HepG2 (cell line): ENCODE measurements around the gene UNC119B. TPM values are rescaled to one million over a fixed set of nuclear protein-coding genes. Genes with fewer than 3 reads are reported as not detected.

ENCODE experiments used
- ATAC-seq: fragments of 200-7000 bp; cut with Tn5 transposase; 3 replicates; pipeline ENCODE4 v1.9.1; 2020; ENCODE audit warnings: mild to moderate bottlenecking, moderate library complexity
- BruUV-seq: library from RNA; stranded (reverse); fragments of 400-500 nt; replicated peaks from 2 replicates; lab custom pipeline; 2021; lab: Mats Ljungman, UMichigan
- CTCF ChIA-PET: fragments of 300-600 bp; formaldehyde crosslinking; extraction: SDS; loops from one replicate; lab custom pipeline; 2021; ENCODE audit warnings: low total read pairs, inconsistent platforms, low intra/inter-chr PET ratio; lab: Yijun Ruan, JAX
- POLR2A ChIA-PET: fragments of 350-600 bp; sonication (Branson Sonifier 250); formaldehyde crosslinking; loops from one replicate; lab custom pipeline; 2020; ENCODE audit warnings: antibody characterized with exemption, inconsistent platforms; lab: Yijun Ruan, JAX
- DNase-seq: peaks from one replicate; pipeline ENCODE4 v3.0.0-alpha.2; 2015; ENCODE audit warnings: low spot score
- FAIRE-seq: peaks from 3 replicates; lab custom pipeline; 2011; peaks lifted over from hg19 to GRCh38; lab: Jason Lieb, UNC
- H2AFZ ChIP-seq: one replicate; pipeline ENCODE4 v1.6.1; 2011; ENCODE audit warnings: low read length, inconsistent platforms
- H3K27ac ChIP-seq: fragments of 300-600 bp; 3 replicates; pipeline ENCODE4 v1.8.0; 2011; ENCODE audit warnings: mixed run types, mild to moderate bottlenecking, mixed read lengths, low read length, inconsistent platforms; ENCODE audit not compliant: insufficient read depth; ENCODE audit errors: extremely low read length
- H3K27me3 ChIP-seq, 2 experiments: fragments of 200-600 bp in 1 of 2; 2 replicates in 1 of 2; 3 replicates in 1 of 2; pipeline versions ENCODE4 v1.6.0 to v1.8.0; 2011; ENCODE audit warnings: low read length in 2 of 2, mild to moderate bottlenecking in 2 of 2, moderate library complexity in 2 of 2, inconsistent platforms in 1 of 2; ENCODE audit not compliant: insufficient read depth in 2 of 2, control insufficient read depth in 1 of 2
- H3K36me3 ChIP-seq, 2 experiments: fragments of 200-600 bp in 1 of 2; replicated peaks in 1 of 2; 2 replicates in 1 of 2; 3 replicates in 1 of 2; pipeline versions ENCODE4 v1.5.1 to v1.8.0; 2011; ENCODE audit warnings: low read length in 2 of 2, inconsistent platforms in 1 of 2; ENCODE audit not compliant: insufficient read depth in 2 of 2, control insufficient read depth in 1 of 2
- H3K4me1 ChIP-seq: 2 replicates; pipeline ENCODE4 v1.5.1; 2012; ENCODE audit warnings: low read length, inconsistent platforms; ENCODE audit not compliant: insufficient read depth
- H3K4me2 ChIP-seq: 2 replicates; pipeline ENCODE4 v1.6.0; 2011; ENCODE audit warnings: low read depth, low read length, inconsistent platforms
- H3K4me3 ChIP-seq, 3 experiments: fragments of 200-600 bp in 1 of 3; sonication (generic), shearing (Covaris generic) in 1 of 3; replicated peaks in 1 of 3; 2 replicates each; pipeline ENCODE4 v1.5.1; 2011 to 2016; ENCODE audit warnings: low read length in 3 of 3, inconsistent platforms in 2 of 3, low read depth in 2 of 3, mild to moderate bottlenecking in 2 of 3, control low read depth in 1 of 3, mixed read lengths in 1 of 3; ENCODE audit not compliant: insufficient read depth in 1 of 3
- H3K79me2 ChIP-seq: one replicate; pipeline ENCODE4 v1.6.1; 2011; ENCODE audit warnings: low read length, inconsistent platforms; ENCODE audit not compliant: insufficient read depth
- H3K9ac ChIP-seq: 2 replicates; pipeline ENCODE4 v1.6.0; 2011; ENCODE audit warnings: mild to moderate bottlenecking, low read depth, low read length, inconsistent platforms; ENCODE audit not compliant: insufficient read depth
- H3K9me3 ChIP-seq: 2 replicates; pipeline ENCODE4 v1.5.1; 2012; ENCODE audit warnings: mild to moderate bottlenecking, low read length
- H4K20me1 ChIP-seq: 2 replicates; pipeline ENCODE4 v1.6.0; 2011; ENCODE audit warnings: inconsistent platforms, mild to moderate bottlenecking, low read length, moderate library complexity; ENCODE audit not compliant: insufficient read depth
- KMT2B ChIP-seq: IDR thresholded peaks from 2 replicates; pipeline ENCODE4 v1.6.1; 2016; ENCODE audit warnings: missing genetic modification reagents, missing compliant biosample characterization
- NFIC ChIP-seq: IDR thresholded peaks from 2 replicates; pipeline ENCODE4 v1.6.1; 2012; ENCODE audit warnings: mild to moderate bottlenecking, low read length, inconsistent platforms
- PAWR ChIP-seq: sonication (generic); formaldehyde crosslinking; IDR thresholded peaks from 2 replicates; pipeline ENCODE4 v1.4.0; 2020; ENCODE audit warnings: missing genetic modification reagents, mild to moderate bottlenecking, borderline replicate concordance
- SAFB2 ChIP-seq: sonication (generic); formaldehyde crosslinking; IDR thresholded peaks from 2 replicates; pipeline ENCODE4 v1.5.1; 2020; ENCODE audit warnings: missing genetic modification reagents, low read depth, mild to moderate bottlenecking, borderline replicate concordance
- TBP ChIP-seq: sonication (generic); formaldehyde crosslinking; IDR thresholded peaks from 2 replicates; pipeline ENCODE4 v1.5.0; 2020; ENCODE audit warnings: missing genetic modification reagents
- TCF7 ChIP-seq: sonication (generic); IDR thresholded peaks from 2 replicates; pipeline ENCODE4 v1.6.1; 2016; ENCODE audit warnings: antibody characterized with exemption, low read depth
- TGIF2 ChIP-seq: IDR thresholded peaks from 2 replicates; pipeline ENCODE4 v1.6.1; 2016; ENCODE audit warnings: control low read depth, missing compliant biosample characterization
- ZEB1 ChIP-seq: IDR thresholded peaks from 2 replicates; pipeline ENCODE4 v1.6.1; 2012; ENCODE audit warnings: mild to moderate bottlenecking, low read depth, inconsistent platforms; ENCODE audit not compliant: insufficient replicate concordance
- ZNF224 ChIP-seq: sonication (generic); formaldehyde crosslinking; IDR thresholded peaks from 2 replicates; pipeline ENCODE4 v1.5.0; 2020; ENCODE audit warnings: mild to moderate bottlenecking, missing genetic modification reagents
- ZNF639 ChIP-seq: conservative IDR thresholded peaks from 2 replicates; pipeline ENCODE4 v1.6.1; 2018; ENCODE audit warnings: missing genetic modification reagents
- ZNF747 ChIP-seq: sonication (generic); formaldehyde crosslinking; IDR thresholded peaks from 2 replicates; pipeline ENCODE4 v1.8.1; 2023; ENCODE audit warnings: missing genetic modification reagents, mild to moderate bottlenecking, borderline replicate concordance
- ZNF790 ChIP-seq: sonication (generic); formaldehyde crosslinking; IDR thresholded peaks from 2 replicates; pipeline ENCODE4 v1.8.0; 2022; ENCODE audit warnings: missing genetic modification reagents, mild to moderate bottlenecking, borderline replicate concordance
- WGBS: methylation state at CpG from one replicate; pipeline ENCODE4 v1.1.6; 2017; ENCODE audit warnings: low lambda C conversion rate; 5-methylcytosine and 5-hydroxymethylcytosine counted together
- in situ Hi-C: cut with HindIII; loops from 2 replicates; pipeline ENCODE4 v1.10.0; 2017; ENCODE audit warnings: low pct_unique_long_range_greater_than_20kb; ENCODE audit not compliant: extremely low pct_ligation_motif_present
- intact Hi-C: fragments of 100-400 bp; cut with micrococcal nuclease; formaldehyde crosslinking; loops from one replicate; pipeline ENCODE4 v1.10.0; 2022; ENCODE audit not compliant: unreplicated experiment
- polyA plus RNA-seq, 8 experiments: library from polyadenylated mRNA; depleted of rRNA in 3 of 8; stranded (reverse) in 7 of 8; unstranded in 1 of 8; fragments of >200 nt; fragmentation: Illumina TruSeq in 4 of 8; extraction: Trizol in 4 of 8; gene quantifications; 2 replicates each; pipeline versions ENCODE4 v1.2.1 to v1.2.3, GENCODE V29; 2011 to 2016; ENCODE audit warnings: low read depth in 4 of 8, missing spikeins in 1 of 8, mixed read lengths in 1 of 8; ENCODE audit not compliant: insufficient read depth in 1 of 8
- total RNA-seq, 5 experiments: library from RNA; depleted of rRNA; stranded (reverse); fragments of >200 nt; fragmentation: Illumina TruSeq; extraction: Trizol; gene quantifications; 2 replicates each; pipeline ENCODE4 v1.2.3, GENCODE V29; 2016; ENCODE audit warnings: low read depth in 1 of 5
- TF ChIP-seq, protein P1 (sequence below): sonication (generic); formaldehyde crosslinking; IDR thresholded peaks from 2 replicates; pipeline ENCODE4 v1.4.0; 2020; ENCODE audit warnings: missing genetic modification reagents, borderline replicate concordance
- TF ChIP-seq, protein P2 (sequence below): sonication (generic); formaldehyde crosslinking; IDR thresholded peaks from 2 replicates; pipeline ENCODE4 v1.4.0; 2020; ENCODE audit warnings: mild to moderate bottlenecking, missing genetic modification reagents

The UNC119B gene
- total and polyA plus RNA-seq, 2 of the 13 experiments (the other 11 are each of a cell fraction or from before 2014, with no cell fraction given), result 19.6 to 19.7 TPM

GRCh38 chr12:120735181-120735580 is 24.9 kb downstream of the UNC119B start:
- H3K4me3 ChIP-seq, result no peak overlapping the region
- ATAC-seq, result no peak
- no peak overlapping the region for H3K9ac ChIP-seq
- in situ Hi-C loops, result no loop called here
- ChIA-PET CTCF (no interaction called here), POLR2A (no interaction called here)
- FAIRE-seq, result no peak
- no peaks in the 10 kb centered on the region for H3K27me3 ChIP-seq
- no peaks in the 10 kb centered on the region for H3K9me3 ChIP-seq
- no peaks in the 10 kb centered on the region for H3K4me1 ChIP-seq
- H3K27ac ChIP-seq, result no peak overlapping the region
- no peak for DNase-seq
- H3K79me2 ChIP-seq, result no peaks in the 10 kb centered on the region
- no peak overlapping the region for H2AFZ ChIP-seq
- BruUV-seq, result no TSS peak
- H3K4me2 ChIP-seq, result no peak overlapping the region
- WGBS, result 100% methylated on average over 3 of the region's 3 CpGs
- H4K20me1 ChIP-seq, result no peaks in the 10 kb centered on the region
- intact Hi-C loops, result no loop called here
- H3K36me3 ChIP-seq, result peaks cover 3 to 4% of the 10 kb centered on the region in 2 experiments; a peak in 2 of 5 replicates
- TF ChIP-seq KMT2B (CRISPR knock-in tag), result no peak
- TF ChIP-seq TCF7, result no peak
- TF ChIP-seq, protein P1, sequence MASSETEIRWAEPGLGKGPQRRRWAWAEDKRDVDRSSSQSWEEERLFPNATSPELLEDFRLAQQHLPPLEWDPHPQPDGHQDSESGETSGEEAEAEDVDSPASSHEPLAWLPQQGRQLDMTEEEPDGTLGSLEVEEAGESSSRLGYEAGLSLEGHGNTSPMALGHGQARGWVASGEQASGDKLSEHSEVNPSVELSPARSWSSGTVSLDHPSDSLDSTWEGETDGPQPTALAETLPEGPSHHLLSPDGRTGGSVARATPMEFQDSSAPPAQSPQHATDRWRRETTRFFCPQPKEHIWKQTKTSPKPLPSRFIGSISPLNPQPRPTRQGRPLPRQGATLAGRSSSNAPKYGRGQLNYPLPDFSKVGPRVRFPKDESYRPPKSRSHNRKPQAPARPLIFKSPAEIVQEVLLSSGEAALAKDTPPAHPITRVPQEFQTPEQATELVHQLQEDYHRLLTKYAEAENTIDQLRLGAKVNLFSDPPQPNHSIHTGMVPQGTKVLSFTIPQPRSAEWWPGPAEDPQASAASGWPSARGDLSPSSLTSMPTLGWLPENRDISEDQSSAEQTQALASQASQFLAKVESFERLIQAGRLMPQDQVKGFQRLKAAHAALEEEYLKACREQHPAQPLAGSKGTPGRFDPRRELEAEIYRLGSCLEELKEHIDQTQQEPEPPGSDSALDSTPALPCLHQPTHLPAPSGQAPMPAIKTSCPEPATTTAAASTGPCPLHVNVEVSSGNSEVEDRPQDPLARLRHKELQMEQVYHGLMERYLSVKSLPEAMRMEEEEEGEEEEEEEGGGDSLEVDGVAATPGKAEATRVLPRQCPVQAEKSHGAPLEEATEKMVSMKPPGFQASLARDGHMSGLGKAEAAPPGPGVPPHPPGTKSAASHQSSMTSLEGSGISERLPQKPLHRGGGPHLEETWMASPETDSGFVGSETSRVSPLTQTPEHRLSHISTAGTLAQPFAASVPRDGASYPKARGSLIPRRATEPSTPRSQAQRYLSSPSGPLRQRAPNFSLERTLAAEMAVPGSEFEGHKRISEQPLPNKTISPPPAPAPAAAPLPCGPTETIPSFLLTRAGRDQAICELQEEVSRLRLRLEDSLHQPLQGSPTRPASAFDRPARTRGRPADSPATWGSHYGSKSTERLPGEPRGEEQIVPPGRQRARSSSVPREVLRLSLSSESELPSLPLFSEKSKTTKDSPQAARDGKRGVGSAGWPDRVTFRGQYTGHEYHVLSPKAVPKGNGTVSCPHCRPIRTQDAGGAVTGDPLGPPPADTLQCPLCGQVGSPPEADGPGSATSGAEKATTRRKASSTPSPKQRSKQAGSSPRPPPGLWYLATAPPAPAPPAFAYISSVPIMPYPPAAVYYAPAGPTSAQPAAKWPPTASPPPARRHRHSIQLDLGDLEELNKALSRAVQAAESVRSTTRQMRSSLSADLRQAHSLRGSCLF (CRISPR knock-in tag), result no peak
- TF ChIP-seq ZNF639, result no peak
- TF ChIP-seq ZNF747 (CRISPR knock-in tag), result no peak
- no peak for TF ChIP-seq SAFB2 (CRISPR knock-in tag)
- no peak for TF ChIP-seq PAWR (CRISPR knock-in tag)
- TF ChIP-seq ZNF790 (CRISPR knock-in tag), result no peak
- TF ChIP-seq TBP, result no peak
- TF ChIP-seq, protein P2, sequence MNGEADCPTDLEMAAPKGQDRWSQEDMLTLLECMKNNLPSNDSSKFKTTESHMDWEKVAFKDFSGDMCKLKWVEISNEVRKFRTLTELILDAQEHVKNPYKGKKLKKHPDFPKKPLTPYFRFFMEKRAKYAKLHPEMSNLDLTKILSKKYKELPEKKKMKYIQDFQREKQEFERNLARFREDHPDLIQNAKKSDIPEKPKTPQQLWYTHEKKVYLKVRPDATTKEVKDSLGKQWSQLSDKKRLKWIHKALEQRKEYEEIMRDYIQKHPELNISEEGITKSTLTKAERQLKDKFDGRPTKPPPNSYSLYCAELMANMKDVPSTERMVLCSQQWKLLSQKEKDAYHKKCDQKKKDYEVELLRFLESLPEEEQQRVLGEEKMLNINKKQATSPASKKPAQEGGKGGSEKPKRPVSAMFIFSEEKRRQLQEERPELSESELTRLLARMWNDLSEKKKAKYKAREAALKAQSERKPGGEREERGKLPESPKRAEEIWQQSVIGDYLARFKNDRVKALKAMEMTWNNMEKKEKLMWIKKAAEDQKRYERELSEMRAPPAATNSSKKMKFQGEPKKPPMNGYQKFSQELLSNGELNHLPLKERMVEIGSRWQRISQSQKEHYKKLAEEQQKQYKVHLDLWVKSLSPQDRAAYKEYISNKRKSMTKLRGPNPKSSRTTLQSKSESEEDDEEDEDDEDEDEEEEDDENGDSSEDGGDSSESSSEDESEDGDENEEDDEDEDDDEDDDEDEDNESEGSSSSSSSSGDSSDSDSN, result no peak
- TF ChIP-seq ZNF224 (CRISPR knock-in tag), result no peak
- TF ChIP-seq TGIF2 (CRISPR knock-in tag), result no peak
- TF ChIP-seq ZEB1, result no peak
- no peak for TF ChIP-seq NFIC
